NB4 (cell line): Measurements from ENCODE around the gene PPP1R11.

Experiments used
- DNase-seq: peaks from one replicate; pipeline ENCODE4 v3.0.0; 2010; ENCODE audit warnings: low read depth
- H3K4me3 ChIP-seq: one replicate; pipeline ENCODE4 v1.5.1; 2011; ENCODE audit warnings: mild to moderate bottlenecking, low read depth, low read length, moderate library complexity
- MAX ChIP-seq: IDR thresholded peaks from 2 replicates; pipeline ENCODE4 v1.6.1; 2011; ENCODE audit warnings: low read depth, low read length
- MYC ChIP-seq: IDR thresholded peaks from 2 replicates; pipeline ENCODE4 v1.6.1; 2011; ENCODE audit warnings: low read depth, low read length
- POLR2A ChIP-seq: IDR thresholded peaks from 2 replicates; pipeline ENCODE4 v1.6.1; 2011; ENCODE audit warnings: mild to moderate bottlenecking; ENCODE audit not compliant: insufficient read length; ENCODE audit errors: extremely low read depth
- TF ChIP-seq, protein P1 (sequence below): IDR thresholded peaks from one replicate; pipeline ENCODE4 v1.5.1; 2012; ENCODE audit warnings: low read depth, low read length

PPP1R11 gene

GRCh38 chr6:30063315-30063714 lies 3.7 kb upstream of the PPP1R11 start:
- no peak for DNase-seq
- TF ChIP-seq MYC, result no peak
- no peak for TF ChIP-seq MAX
- TF ChIP-seq, protein P1, sequence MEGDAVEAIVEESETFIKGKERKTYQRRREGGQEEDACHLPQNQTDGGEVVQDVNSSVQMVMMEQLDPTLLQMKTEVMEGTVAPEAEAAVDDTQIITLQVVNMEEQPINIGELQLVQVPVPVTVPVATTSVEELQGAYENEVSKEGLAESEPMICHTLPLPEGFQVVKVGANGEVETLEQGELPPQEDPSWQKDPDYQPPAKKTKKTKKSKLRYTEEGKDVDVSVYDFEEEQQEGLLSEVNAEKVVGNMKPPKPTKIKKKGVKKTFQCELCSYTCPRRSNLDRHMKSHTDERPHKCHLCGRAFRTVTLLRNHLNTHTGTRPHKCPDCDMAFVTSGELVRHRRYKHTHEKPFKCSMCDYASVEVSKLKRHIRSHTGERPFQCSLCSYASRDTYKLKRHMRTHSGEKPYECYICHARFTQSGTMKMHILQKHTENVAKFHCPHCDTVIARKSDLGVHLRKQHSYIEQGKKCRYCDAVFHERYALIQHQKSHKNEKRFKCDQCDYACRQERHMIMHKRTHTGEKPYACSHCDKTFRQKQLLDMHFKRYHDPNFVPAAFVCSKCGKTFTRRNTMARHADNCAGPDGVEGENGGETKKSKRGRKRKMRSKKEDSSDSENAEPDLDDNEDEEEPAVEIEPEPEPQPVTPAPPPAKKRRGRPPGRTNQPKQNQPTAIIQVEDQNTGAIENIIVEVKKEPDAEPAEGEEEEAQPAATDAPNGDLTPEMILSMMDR, result no peak
- TF ChIP-seq POLR2A, result no peak
- peak overlapping the region; percentile 35 for H3K4me3 ChIP-seq

DNA sequence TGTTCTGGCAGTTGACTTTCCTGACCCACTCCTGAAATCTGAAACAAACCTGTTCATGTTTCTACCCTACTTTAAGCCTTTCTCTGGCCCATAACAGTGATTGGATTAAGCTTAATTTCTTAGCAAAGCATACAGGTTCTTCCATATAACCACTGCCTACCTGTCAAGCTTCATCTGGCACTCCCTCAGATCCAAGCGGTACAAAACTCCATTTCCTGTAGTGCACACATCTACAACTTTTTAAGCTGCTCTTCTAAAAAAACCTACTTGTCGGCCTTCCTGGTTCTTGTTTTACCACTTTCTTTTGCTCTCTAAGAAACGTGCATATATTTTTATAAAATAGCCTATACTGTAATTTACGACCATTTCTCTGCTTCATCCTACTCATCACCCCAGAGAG lies 916 bp upstream of the PPP1R11 start:
- TF ChIP-seq, protein P1, result no peak
- no peak for TF ChIP-seq MYC
- no peak for TF ChIP-seq MAX
- no peak for TF ChIP-seq POLR2A
- DNase-seq, result no peak
- peak overlapping the region; percentile 66 for H3K4me3 ChIP-seq

DNA sequence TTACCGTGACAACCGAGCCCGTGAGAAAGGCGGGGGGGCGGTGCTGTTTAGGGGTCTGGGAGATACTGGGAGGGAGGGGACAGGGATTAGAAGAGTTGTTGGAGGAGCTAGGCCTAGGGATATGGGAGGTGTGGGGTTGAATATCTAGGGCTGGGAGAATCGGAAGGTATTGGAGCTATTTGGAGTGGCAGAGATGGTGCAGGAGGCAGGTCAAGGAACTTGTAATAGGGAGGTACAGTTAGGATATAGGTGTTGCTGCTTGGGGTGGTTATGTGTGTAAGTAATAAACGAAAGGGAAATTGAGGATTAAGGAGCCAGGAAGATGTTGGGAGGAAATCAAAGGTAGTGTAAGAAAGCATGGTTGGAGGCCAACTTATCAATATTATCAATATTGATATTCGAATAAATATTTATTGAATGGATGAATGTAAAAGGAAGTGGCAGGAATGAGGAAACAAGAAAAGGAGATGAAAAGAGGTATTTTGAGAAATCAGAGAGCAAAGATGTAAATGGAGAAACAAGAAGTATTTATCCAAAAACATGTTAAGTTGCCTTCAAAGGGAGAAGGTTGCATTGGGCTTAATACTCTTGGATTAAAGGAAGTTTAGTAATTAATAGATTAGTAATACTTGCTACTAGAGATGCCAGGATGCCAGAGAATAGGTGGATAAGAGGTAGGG lies 602 bp downstream of the PPP1R11 start:
- TF ChIP-seq MAX (no peak), POLR2A (no peak), MYC (no peak)
- TF ChIP-seq, protein P1, result no peak
- DNase-seq, result no peak
- peak overlapping the region; percentile 98 for H3K4me3 ChIP-seq

DNA sequence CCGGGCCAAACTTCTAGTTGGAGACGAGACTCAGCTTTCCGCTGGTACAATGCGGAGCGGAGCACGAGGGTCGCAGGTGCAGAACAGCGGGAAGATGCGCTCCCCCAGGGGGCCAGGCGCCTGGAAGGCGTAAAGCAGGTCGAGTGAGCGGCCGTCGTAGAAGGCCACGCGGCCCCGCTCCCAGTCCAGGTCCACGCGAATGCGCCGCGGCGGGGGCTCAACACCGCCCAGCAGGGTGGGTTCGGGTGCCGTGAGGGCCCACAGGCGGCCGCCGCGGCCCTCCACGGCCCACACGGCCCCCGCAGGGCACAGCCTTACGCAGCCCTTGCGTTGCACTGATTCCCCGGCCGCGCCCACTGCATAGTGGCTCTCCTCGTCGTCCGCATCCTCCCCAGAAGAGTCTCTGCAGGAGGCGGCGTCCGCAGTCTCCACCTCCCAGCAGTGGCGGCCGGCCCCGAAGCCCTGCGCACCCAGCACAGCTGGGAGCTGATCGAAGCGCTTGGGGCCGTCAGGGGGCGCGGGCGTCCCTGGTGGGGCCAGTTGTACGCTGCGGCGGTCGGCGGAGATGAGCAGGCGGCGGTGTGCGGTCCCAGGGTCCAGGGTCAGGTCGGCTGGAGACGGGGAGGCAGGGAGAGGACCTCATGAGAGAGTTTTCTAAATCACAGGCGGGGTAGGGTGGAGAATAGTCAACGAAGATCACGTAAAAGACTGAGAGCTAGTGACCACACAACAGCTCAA lies 4.3 kb downstream of the PPP1R11 start:
- TF ChIP-seq POLR2A (no peak), MYC (no peak), MAX (no peak)
- TF ChIP-seq, protein P1, result no peak
- DNase-seq, result no peak
- no peak overlapping the region for H3K4me3 ChIP-seq

- H3K4me3 ChIP-seq, result no peak overlapping the region
- DNase-seq, result no peak
- TF ChIP-seq POLR2A (no peak), MAX (no peak), MYC (no peak)
- TF ChIP-seq, protein P1, result no peak
These were observed 4.9 kb downstream of the PPP1R11 start for GRCh38 chr6:30071858-30072257.
